Esophagus mucosa (tissue), 1 donor: ENCODE data around the gene AK8. TPM values are rescaled to one million over a fixed set of nuclear protein-coding genes. Genes with fewer than 3 reads are reported as not detected.
A peak's percentile ranks its signal among the peaks of the same experiment; 100 is the strongest.

Experiments
- ATAC-seq: fragments of 200-7000 bp; cut with Tn5 transposase; one replicate; pipeline ENCODE4 v1.9.1; 2020
- total RNA-seq: library from RNA; stranded (reverse); gene quantifications from one replicate; pipeline ENCODE4 v1.2.4, GENCODE V29; 2023
- donor health status: DM: yes; HTN: yes; CAD: no.

AK8 gene
- total RNA-seq, 1 donor from 2014 or later: 1.7 TPM

- ATAC-seq: no peak
These were observed 167.8 kb downstream of the AK8 start for GRCh38 chr9:132710333-132710732.

GRCh38 chr9:132708769-132709430 lies 169.2 kb downstream of the AK8 start:
- no peak for ATAC-seq

- no peak for ATAC-seq
These were observed 169.8 kb downstream of the AK8 start for GRCh38 chr9:132708239-132708638.

- peak; percentile 82 for ATAC-seq
These were observed 174.7 kb downstream of the AK8 start for GRCh38 chr9:132703336-132703735.

GRCh38 chr9:132702254-132702653 lies 175.8 kb downstream of the AK8 start:
- ATAC-seq: no peak

- no peak for ATAC-seq
These were observed 178.1 kb downstream of the AK8 start for GRCh38 chr9:132699956-132700355.

- ATAC-seq: no peak
These were observed 179.1 kb downstream of the AK8 start for GRCh38 chr9:132698989-132699388.

- no peak for ATAC-seq
These were observed 180.9 kb downstream of the AK8 start for GRCh38 chr9:132697230-132697629.

- ATAC-seq: peak; percentile 90
These were observed 183.9 kb downstream of the AK8 start for GRCh38 chr9:132694144-132694543.

- ATAC-seq: no peak
These were observed 187.4 kb downstream of the AK8 start for GRCh38 chr9:132690696-132691095.

GRCh38 chr9:132683873-132684272 lies 194.2 kb downstream of the AK8 start:
- no peak for ATAC-seq

- ATAC-seq: no peak
These were observed 196.5 kb downstream of the AK8 start for GRCh38 chr9:132681561-132681960.

GRCh38 chr9:132679946-132680625 lies 198.0 kb downstream of the AK8 start:
- no peak for ATAC-seq

GRCh38 chr9:132677976-132678375 lies 200.1 kb downstream of the AK8 start:
- ATAC-seq: no peak

Other genes with a start within 250 kb of the AK8 start
- 6.4 TPM for gene DDX31, start 208.3 kb downstream of the AK8 start, total RNA-seq
- 12.8 TPM for gene GTF3C4, start 207.8 kb downstream of the AK8 start, total RNA-seq
- 11.2 TPM for gene SPACA9, start 614 bp upstream of the AK8 start, total RNA-seq
- 22.6 TPM for gene TSC1, start 66.3 kb upstream of the AK8 start, total RNA-seq
- not detected for gene GFI1B, start 100.4 kb upstream of the AK8 start, total RNA-seq
- 33.6 TPM for gene GTF3C5, start 152.7 kb upstream of the AK8 start, total RNA-seq
- 2.4 TPM for gene CEL, start 183.7 kb upstream of the AK8 start, total RNA-seq
- gene RALGDS, start 243.0 kb upstream of the AK8 start, total RNA-seq: 35.0 TPM